Adipocyte (in vitro differentiated cells): Measurements from ENCODE around the gene TNFRSF6B.
A peak's percentile ranks its signal among the peaks of the same experiment; 100 is the strongest.
"Not testable (repeated sequence)": the region's sequence is repeated elsewhere in the genome, so short reads cannot be mapped to it uniquely, and the experiment has no call there.

Experiments used
- DNase-seq: peaks from one replicate; pipeline ENCODE4 v3.0.0-alpha.2; 2015; ENCODE audit warnings: low read depth
- H3K27me3 ChIP-seq: replicated peaks from 2 replicates; pipeline ENCODE4 v1.7.0; 2013; ENCODE audit warnings: mild to moderate bottlenecking, low read length, moderate library complexity; ENCODE audit not compliant: control insufficient read depth, insufficient read depth
- H3K36me3 ChIP-seq: 2 replicates; pipeline ENCODE4 v1.7.0; 2013; ENCODE audit warnings: low read length, mild to moderate bottlenecking, moderate library complexity; ENCODE audit not compliant: control insufficient read depth, insufficient read depth, severe bottlenecking
- H3K4me1 ChIP-seq: 2 replicates; pipeline ENCODE4 v1.7.0; 2013; ENCODE audit warnings: mild to moderate bottlenecking, low read length, moderate library complexity; ENCODE audit not compliant: control insufficient read depth, insufficient read depth
- H3K4me3 ChIP-seq: 2 replicates; pipeline ENCODE4 v1.7.0; 2013; ENCODE audit warnings: mild to moderate bottlenecking, low read length, moderate library complexity
- H3K9ac ChIP-seq: 2 replicates; pipeline ENCODE4 v1.7.0; 2013; ENCODE audit warnings: mild to moderate bottlenecking, low read length, moderate library complexity
- H3K9me3 ChIP-seq: 2 replicates; pipeline ENCODE4 v1.7.0; 2013; ENCODE audit warnings: mild to moderate bottlenecking, low read length, moderate library complexity; ENCODE audit not compliant: control insufficient read depth

Gene TNFRSF6B

DNA sequence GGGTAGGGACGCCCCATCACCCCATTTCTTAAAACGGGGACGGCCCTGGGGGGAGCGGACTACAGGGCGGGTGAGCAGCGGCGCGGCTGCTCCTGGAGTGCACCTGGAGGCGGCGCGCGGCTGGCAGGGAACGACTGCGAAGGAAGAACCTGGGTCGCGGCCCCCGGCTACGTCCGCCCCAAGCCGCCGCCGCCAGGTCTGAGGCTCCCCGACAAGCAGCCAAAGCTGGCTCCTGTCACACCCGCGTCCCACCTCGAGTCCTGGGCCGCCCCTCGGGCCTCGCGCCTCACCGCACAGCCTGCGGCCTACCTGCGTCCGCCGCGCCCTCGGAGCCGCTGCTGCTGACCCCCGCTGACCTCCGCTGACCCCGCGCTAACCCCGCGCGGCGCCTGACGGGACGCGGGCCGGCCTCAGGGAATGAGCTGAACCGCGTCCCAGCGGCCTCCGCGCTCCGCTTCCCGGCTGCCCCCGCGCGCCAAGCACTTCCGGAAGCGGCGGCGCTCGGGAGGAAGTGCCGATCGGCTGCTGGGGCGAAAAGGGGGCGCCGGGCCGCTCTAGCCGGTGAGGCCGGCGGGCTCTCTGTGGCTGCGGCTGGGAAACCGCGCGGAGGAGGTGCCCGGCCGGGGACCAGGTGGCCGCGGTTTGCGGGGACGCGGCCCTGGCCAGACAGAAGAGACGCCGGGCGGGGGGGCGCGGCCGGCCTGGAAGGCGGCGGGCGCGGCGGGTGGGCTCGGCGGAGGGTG, 11.3 kb downstream of the TNFRSF6B start, which contains the start of the genes ARFRP1 and ZGPAT:
Gene ARFRP1, minus strand, starts transcription at position 419 of the 743 bp plus-strand sequence. CDS start 885 bp downstream, outside the sequence.
Gene ZGPAT, plus strand, starts transcription at position 482 of the 743 bp plus-strand sequence. CDS start 542 bp downstream, outside the sequence.
- DNase-seq, result peak; percentile 93
- Histone ChIP-seq H3K27me3 (no peaks in the 10 kb centered on the region), H3K9ac (peak within 1 kb of the TSS; percentile 95), H3K4me1 (peaks cover 21% of the 10 kb centered on the region), H3K4me3 (peak within 1 kb of the TSS; percentile 91), H3K9me3 (no peaks in the 10 kb centered on the region), H3K36me3 (peaks cover 55% of the 10 kb centered on the region)

GRCh38 chr20:63708301-63709148, 12.1 kb downstream of the TNFRSF6B start:
- no peaks in the 10 kb centered on the region for H3K9me3 ChIP-seq
- H3K27me3 ChIP-seq, result no peaks in the 10 kb centered on the region
- peaks cover 57% of the 10 kb centered on the region for H3K36me3 ChIP-seq
- DNase-seq, result peak; percentile 30
- H3K9ac ChIP-seq, result peak overlapping the region; percentile 95
- peak overlapping the region; percentile 91 for H3K4me3 ChIP-seq
- peaks cover 21% of the 10 kb centered on the region for H3K4me1 ChIP-seq

GRCh38 chr20:63709149-63709527, 12.7 kb downstream of the TNFRSF6B start:
- H3K27me3 ChIP-seq, result no peaks in the 10 kb centered on the region
- peak overlapping the region; percentile 91 for H3K4me3 ChIP-seq
- H3K9me3 ChIP-seq, result no peaks in the 10 kb centered on the region
- H3K4me1 ChIP-seq, result peaks cover 21% of the 10 kb centered on the region
- DNase-seq, result no peak
- peaks cover 54% of the 10 kb centered on the region for H3K36me3 ChIP-seq
- H3K9ac ChIP-seq, result peak overlapping the region; percentile 95

DNA sequence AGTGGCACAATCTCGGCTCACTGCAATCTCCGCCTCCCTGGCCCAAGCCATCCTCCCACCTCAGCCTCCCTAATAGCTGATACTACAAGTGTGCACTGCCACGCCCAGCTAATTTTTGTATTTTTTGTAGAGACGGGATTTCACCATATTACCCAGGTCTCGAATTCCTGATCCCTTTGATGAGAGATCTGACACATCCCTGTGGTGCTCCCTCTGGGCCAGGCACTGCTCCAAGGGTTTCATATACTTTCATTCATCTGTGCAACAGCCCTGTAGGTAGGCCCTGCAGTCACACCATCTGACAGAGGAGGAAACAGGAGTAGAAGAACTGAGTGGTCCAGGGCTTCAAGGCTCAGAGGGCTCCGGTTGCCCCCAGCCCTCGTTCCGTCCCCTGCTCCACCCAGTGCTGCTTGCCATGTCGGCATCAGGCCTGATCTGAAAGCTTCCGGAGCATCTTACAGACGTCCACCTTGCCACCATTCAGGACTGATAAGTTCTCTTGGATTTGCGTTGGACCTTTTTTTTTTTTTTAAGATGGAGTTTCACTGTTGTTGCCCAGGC, 14.7 kb downstream of the TNFRSF6B start:
- peaks cover 18% of the 10 kb centered on the region for H3K4me1 ChIP-seq
- H3K9ac ChIP-seq, result no peak overlapping the region
- DNase-seq, result no peak
- H3K4me3 ChIP-seq, result no peak overlapping the region
- H3K27me3 ChIP-seq, result no peaks in the 10 kb centered on the region
- H3K9me3 ChIP-seq, result no peaks in the 10 kb centered on the region
- H3K36me3 ChIP-seq, result peaks cover 44% of the 10 kb centered on the region

GRCh38 chr20:63712191-63712590, 15.7 kb downstream of the TNFRSF6B start:
- Histone ChIP-seq H3K27me3 (no peaks in the 10 kb centered on the region), H3K4me1 (peaks cover 12% of the 10 kb centered on the region), H3K9me3 (no peaks in the 10 kb centered on the region), H3K36me3 (peaks cover 48% of the 10 kb centered on the region), H3K9ac (no peak overlapping the region), H3K4me3 (no peak overlapping the region)
- DNase-seq, result no peak

DNA sequence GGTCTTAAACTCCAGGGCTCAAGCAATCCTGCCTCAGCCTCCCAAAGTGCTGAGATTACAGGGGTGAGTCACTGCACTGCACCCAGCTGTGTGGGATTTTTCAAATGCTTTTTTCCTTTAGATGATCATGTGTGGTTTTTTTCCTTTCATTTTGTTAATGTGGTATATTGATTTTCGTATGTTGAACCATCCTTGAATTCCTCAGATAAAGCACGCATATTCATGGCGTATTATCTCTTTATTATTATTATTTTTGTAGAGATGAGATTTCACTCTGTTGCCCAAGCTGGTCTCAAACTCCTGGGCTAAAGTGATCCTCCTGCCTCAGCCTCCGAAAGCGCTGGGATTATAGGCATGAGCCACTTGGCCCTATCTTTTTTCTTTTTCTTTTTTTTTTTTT, 18.4 kb downstream of the TNFRSF6B start:
- Histone ChIP-seq H3K9me3 (peaks cover 6% of the 10 kb centered on the region), H3K27me3 (no peaks in the 10 kb centered on the region), H3K4me3 (no peak overlapping the region), H3K9ac (no peak overlapping the region), H3K4me1 (no peaks in the 10 kb centered on the region), H3K36me3 (peaks cover 58% of the 10 kb centered on the region)
- DNase-seq, result no peak

DNA sequence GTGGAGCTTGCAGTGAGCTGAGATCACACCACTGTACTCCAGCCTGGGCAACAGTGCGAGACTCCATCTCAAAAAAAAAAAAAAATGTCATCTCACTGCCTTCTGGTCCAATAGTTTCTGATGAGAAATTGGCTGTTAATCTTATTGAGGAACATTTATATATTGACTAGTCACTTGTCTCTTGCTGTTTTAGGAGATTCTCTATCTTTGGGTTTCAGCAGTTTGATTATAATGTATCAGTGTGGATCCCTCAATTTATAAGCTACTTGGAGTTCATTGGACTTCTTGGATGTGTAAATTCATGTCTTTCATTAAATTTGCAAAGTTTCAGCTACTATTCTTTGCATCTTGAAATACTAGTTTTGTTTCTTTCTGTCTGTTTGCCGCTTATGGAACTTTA, 22.5 kb downstream of the TNFRSF6B start:
- DNase-seq, result no peak
- Histone ChIP-seq H3K4me1 (no peaks in the 10 kb centered on the region), H3K27me3 (no peaks in the 10 kb centered on the region), H3K9ac (no peak overlapping the region), H3K9me3 (peaks cover 6% of the 10 kb centered on the region), H3K4me3 (no peak overlapping the region), H3K36me3 (peaks cover 45% of the 10 kb centered on the region)

DNA sequence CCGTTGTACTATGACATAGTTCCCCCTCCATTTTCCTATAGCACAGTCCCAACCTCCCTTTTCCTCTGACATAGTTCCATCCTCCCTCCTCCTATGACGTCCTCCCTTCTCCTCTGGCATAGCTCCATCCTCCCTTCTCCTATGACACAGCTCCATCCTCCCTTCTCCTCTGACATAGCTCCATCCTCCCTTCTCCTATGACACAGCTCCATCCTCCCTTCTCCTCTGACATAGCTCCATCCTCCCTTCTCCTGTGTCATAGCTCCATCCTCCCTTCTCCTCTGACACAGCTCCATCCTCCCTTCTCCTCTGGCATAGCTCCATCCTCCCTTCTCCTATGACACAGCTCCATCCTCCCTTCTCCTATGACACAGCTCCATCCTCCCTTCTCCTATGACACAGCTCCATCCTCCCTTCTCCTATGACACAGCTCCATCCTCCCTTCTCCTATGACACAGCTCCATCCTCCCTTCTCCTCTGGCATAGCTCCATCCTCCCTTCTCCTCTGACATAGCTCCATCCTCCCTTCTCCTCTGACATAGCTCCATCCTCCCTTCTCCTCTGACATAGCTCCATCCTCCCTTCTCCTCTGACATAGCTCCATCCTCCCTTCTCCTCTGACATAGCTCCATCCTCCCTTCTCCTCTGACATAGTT, 26.6 kb downstream of the TNFRSF6B start:
- H3K9ac ChIP-seq, DNase-seq, H3K4me1 ChIP-seq, H3K4me3 ChIP-seq, H3K27me3 ChIP-seq: not testable (repeated sequence)
- peaks cover 28% of the 10 kb centered on the region for H3K36me3 ChIP-seq
- peaks cover 11% of the 10 kb centered on the region for H3K9me3 ChIP-seq

GRCh38 chr20:63730189-63730733, 33.8 kb downstream of the TNFRSF6B start:
- not testable (repeated sequence) for H3K9ac ChIP-seq, H3K9me3 ChIP-seq, DNase-seq, H3K27me3 ChIP-seq, H3K4me3 ChIP-seq, H3K4me1 ChIP-seq
- H3K36me3 ChIP-seq, result peaks cover 32% of the 10 kb centered on the region

DNA sequence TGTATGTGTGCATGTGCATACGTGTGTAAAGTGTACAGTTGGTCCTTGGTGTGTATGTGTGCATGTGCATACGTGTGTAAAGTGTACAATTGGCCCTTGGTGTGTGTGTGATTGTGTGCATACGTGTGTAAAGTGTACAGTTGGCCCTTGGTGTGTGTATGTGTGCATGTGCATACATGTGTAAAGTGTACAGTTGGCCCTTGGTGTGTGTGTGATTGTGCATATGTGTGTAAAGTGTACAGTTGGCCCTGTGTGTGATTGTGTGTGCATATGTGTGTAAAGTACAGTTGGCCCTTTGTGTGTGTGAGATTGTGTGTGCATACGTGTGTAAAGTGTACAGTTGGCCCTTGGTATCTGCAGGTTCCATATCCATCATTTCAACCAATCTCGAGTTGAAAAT, 35.0 kb downstream of the TNFRSF6B start:
- no peaks in the 10 kb centered on the region for H3K27me3 ChIP-seq
- no peak overlapping the region for H3K4me3 ChIP-seq
- no peak overlapping the region for H3K9ac ChIP-seq
- no peak for DNase-seq
- H3K4me1 ChIP-seq, result no peaks in the 10 kb centered on the region
- no peaks in the 10 kb centered on the region for H3K9me3 ChIP-seq
- peaks cover 40% of the 10 kb centered on the region for H3K36me3 ChIP-seq
